HepG2 (cell line): Measurements from ENCODE around the gene TRAPPC10. TPM values are rescaled to one million over a fixed set of nuclear protein-coding genes. Genes with fewer than 3 reads are reported as not detected.

Experiments
- AGO2 ChIP-seq: fragments of 200-400 bp; formaldehyde crosslinking; optimal IDR thresholded peaks from 2 replicates; pipeline ENCODE3; 2017; ENCODE audit warnings: mild to moderate bottlenecking, low read depth, low read length, moderate library complexity
- ARNT ChIP-seq: fragments of 450-650 bp; IDR thresholded peaks from 2 replicates; pipeline ENCODE4 v1.6.1; 2017
- ATF4 ChIP-seq, 2 experiments: fragments of 450-650 bp in 1 of 2; sonication (generic) in 1 of 2; formaldehyde crosslinking; IDR thresholded peaks; 2 replicates each; pipeline versions ENCODE4 v1.5.0 to v1.8.0; 2020 to 2022; ENCODE audit warnings: mild to moderate bottlenecking in 1 of 2, missing genetic modification reagents in 1 of 2
- HNF4A ChIP-seq: sonication (generic); formaldehyde crosslinking; IDR thresholded peaks from 2 replicates; pipeline ENCODE4 v1.4.0; 2020; ENCODE audit warnings: missing genetic modification reagents
- JARID2 ChIP-seq: sonication (generic); formaldehyde crosslinking; IDR thresholded peaks from 2 replicates; pipeline ENCODE4 v1.8.1; 2023; ENCODE audit warnings: missing genetic modification reagents, inconsistent platforms; ENCODE audit not compliant: insufficient replicate concordance
- KDM3A ChIP-seq: IDR thresholded peaks from 2 replicates; pipeline ENCODE4 v1.6.1; 2018; ENCODE audit warnings: low read depth, missing compliant biosample characterization
- PATZ1 ChIP-seq: sonication (generic); formaldehyde crosslinking; IDR thresholded peaks from 2 replicates; pipeline ENCODE4 v1.4.0; 2020; ENCODE audit warnings: missing genetic modification reagents
- POLR2A ChIP-seq, 2 experiments: IDR thresholded peaks; 2 replicates each; pipeline ENCODE4 v1.6.1; 2011; ENCODE audit warnings: low read depth in 2 of 2, low read length in 2 of 2, mild to moderate bottlenecking in 1 of 2, moderate library complexity in 1 of 2; ENCODE audit not compliant: insufficient read depth in 1 of 2
- RBFOX2 ChIP-seq: fragments of 200-400 bp; formaldehyde crosslinking; IDR thresholded peaks from 2 replicates; pipeline ENCODE4 v1.6.1; 2017; ENCODE audit warnings: low read depth, mild to moderate bottlenecking, low read length
- SALL1 ChIP-seq: sonication (generic); formaldehyde crosslinking; IDR thresholded peaks from 2 replicates; pipeline ENCODE4 v1.8.0; 2022; ENCODE audit warnings: mild to moderate bottlenecking, missing genetic modification reagents
- THAP11 ChIP-seq: IDR thresholded peaks from 2 replicates; pipeline ENCODE4 v1.6.1; 2016; ENCODE audit warnings: missing biosample characterization, missing genetic modification reagents
- ZFY ChIP-seq: sonication (generic); formaldehyde crosslinking; IDR thresholded peaks from 2 replicates; pipeline ENCODE4 v1.4.0; 2020; ENCODE audit warnings: missing genetic modification reagents
- ZNF10 ChIP-seq: sonication (generic); formaldehyde crosslinking; IDR thresholded peaks from 2 replicates; pipeline ENCODE4 v1.4.0; 2020; ENCODE audit warnings: mild to moderate bottlenecking, low read depth, missing genetic modification reagents, borderline replicate concordance
- ZNF343 ChIP-seq: sonication (generic); formaldehyde crosslinking; IDR thresholded peaks from 2 replicates; pipeline ENCODE4 v1.4.0; 2020; ENCODE audit warnings: mild to moderate bottlenecking, missing genetic modification reagents
- ZNF430 ChIP-seq: sonication (generic); formaldehyde crosslinking; IDR thresholded peaks from 2 replicates; pipeline ENCODE4 v1.9.0; 2021; ENCODE audit warnings: mild to moderate bottlenecking, missing genetic modification reagents
- ZNF441 ChIP-seq: sonication (generic); formaldehyde crosslinking; IDR thresholded peaks from 2 replicates; pipeline ENCODE4 v1.7.0; 2021; ENCODE audit warnings: missing genetic modification reagents, borderline replicate concordance
- ZNF556 ChIP-seq: sonication (generic); formaldehyde crosslinking; IDR thresholded peaks from 2 replicates; pipeline ENCODE4 v1.4.0; 2020; ENCODE audit warnings: mild to moderate bottlenecking, missing genetic modification reagents, borderline replicate concordance
- ZNF558 ChIP-seq: sonication (generic); formaldehyde crosslinking; IDR thresholded peaks from 2 replicates; pipeline ENCODE4 v1.9.0; 2022; ENCODE audit warnings: mild to moderate bottlenecking, missing genetic modification reagents, borderline replicate concordance
- ZNF749 ChIP-seq: sonication (generic); formaldehyde crosslinking; IDR thresholded peaks from 2 replicates; pipeline ENCODE4 v1.8.0; 2022; ENCODE audit warnings: mild to moderate bottlenecking, missing genetic modification reagents, moderate library complexity, borderline replicate concordance
- ZNF777 ChIP-seq: sonication (generic); formaldehyde crosslinking; IDR thresholded peaks from 2 replicates; pipeline ENCODE4 v1.4.0; 2020; ENCODE audit warnings: missing genetic modification reagents
- polyA plus RNA-seq, 8 experiments: library from polyadenylated mRNA; depleted of rRNA in 3 of 8; stranded (reverse) in 7 of 8; unstranded in 1 of 8; fragments of >200 nt; fragmentation: Illumina TruSeq in 4 of 8; extraction: Trizol in 4 of 8; gene quantifications; 2 replicates each; pipeline versions ENCODE4 v1.2.1 to v1.2.3, GENCODE V29; 2011 to 2016; ENCODE audit warnings: low read depth in 4 of 8, missing spikeins in 1 of 8, mixed read lengths in 1 of 8; ENCODE audit not compliant: insufficient read depth in 1 of 8
- total RNA-seq, 5 experiments: library from RNA; depleted of rRNA; stranded (reverse); fragments of >200 nt; fragmentation: Illumina TruSeq; extraction: Trizol; gene quantifications; 2 replicates each; pipeline ENCODE4 v1.2.3, GENCODE V29; 2016; ENCODE audit warnings: low read depth in 1 of 5
- TF ChIP-seq, protein P1 (sequence below): sonication (generic); formaldehyde crosslinking; IDR thresholded peaks from 2 replicates; pipeline ENCODE4 v1.4.0; 2020; ENCODE audit warnings: missing genetic modification reagents
- TF ChIP-seq, protein P2 (sequence below): sonication (generic); formaldehyde crosslinking; IDR thresholded peaks from 2 replicates; pipeline ENCODE4 v1.4.0; 2020; ENCODE audit warnings: missing genetic modification reagents

TRAPPC10 gene
- total and polyA plus RNA-seq, 2 of the 13 experiments (the other 11 are each of a cell fraction or from before 2014, with no cell fraction given) = 10.6 to 16.5 TPM

DNA sequence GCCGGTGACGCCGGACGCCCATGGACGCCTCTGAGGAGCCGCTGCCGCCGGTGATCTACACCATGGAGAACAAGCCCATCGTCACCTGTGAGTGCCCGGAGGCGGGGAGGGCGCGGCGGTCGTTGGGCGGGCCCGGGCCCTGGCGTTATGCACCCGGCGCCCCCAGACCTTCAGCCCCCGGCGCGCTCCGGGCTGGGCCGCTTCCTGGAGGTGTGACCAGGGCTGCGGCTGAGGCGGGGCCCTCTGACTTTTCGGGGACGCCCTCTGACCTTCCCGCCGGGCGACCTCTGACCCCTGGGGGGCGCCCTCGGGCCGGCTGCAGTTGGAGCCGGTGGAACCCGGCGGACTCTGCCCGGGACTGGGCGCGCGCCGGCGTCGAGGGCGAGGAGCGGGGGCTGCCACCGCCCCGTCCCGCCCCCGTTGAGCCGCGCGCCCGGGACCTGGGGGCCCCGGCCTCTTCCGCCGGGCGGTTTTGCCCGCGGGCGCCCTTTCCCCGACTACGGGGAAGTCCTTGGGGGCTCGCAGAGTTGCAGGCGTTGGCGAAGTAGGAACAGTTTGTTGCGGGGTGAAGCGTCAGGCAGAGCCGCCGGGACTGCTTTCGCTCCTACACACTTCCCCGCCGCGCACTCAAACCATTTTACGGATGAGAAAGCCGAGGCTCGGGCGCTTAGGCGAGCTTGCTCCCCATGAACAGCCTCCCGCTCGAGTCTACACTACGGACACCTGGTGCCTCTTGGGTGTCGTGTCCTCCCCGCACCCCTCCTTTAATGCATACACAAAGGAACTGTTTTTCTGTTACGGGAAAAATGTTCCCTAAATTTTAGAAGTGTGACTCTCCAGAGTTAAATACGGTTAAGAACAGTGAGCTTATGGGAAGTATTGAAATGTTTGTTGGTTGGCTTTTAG lies 618 bp downstream of the TRAPPC10 start (continued):
- TF ChIP-seq ZNF430 (CRISPR knock-in tag) = no peak
- TF ChIP-seq SALL1 (CRISPR knock-in tag) = 0 out of 2 replicates have a peak, but pooled peaks have one; percentile 15
- no peak; the same call in 1 of the 2 replicates for TF ChIP-seq ZNF558 (CRISPR knock-in tag)
- TF ChIP-seq RBFOX2 = peak; percentile 71
- TF ChIP-seq ZNF777 (CRISPR knock-in tag) = peak; percentile 65
- 0 out of 2 replicates have a peak, but pooled peaks have one; percentile 49 for TF ChIP-seq ZNF343 (CRISPR knock-in tag)
- TF ChIP-seq, protein P1, sequence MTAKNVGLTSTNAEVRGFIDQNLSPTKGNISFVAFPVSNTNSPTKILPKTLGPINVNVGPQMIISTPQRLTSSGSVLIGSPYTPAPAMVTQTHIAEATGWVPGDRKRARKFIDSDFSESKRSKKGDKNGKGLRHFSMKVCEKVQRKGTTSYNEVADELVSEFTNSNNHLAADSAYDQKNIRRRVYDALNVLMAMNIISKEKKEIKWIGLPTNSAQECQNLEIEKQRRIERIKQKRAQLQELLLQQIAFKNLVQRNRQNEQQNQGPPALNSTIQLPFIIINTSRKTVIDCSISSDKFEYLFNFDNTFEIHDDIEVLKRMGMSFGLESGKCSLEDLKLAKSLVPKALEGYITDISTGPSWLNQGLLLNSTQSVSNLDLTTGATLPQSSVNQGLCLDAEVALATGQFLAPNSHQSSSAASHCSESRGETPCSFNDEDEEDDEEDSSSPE (CRISPR knock-in tag) = peak; percentile 59; the same call in 1 of the 2 replicates
- no peak; the same call in 1 of the 2 replicates for TF ChIP-seq ZNF556 (CRISPR knock-in tag)
- TF ChIP-seq ZNF441 (CRISPR knock-in tag) = 0 out of 2 replicates have a peak, but pooled peaks have one; percentile 38
- TF ChIP-seq PATZ1 (CRISPR knock-in tag) = peak; percentile 43
- TF ChIP-seq THAP11 (CRISPR knock-in tag) = 0 out of 2 replicates have a peak, but pooled peaks have one; percentile 2
- no peak for TF ChIP-seq ARNT
- TF ChIP-seq ZFY = peak; percentile 30
- TF ChIP-seq ZNF10 (CRISPR knock-in tag) = no peak
- TF ChIP-seq ZNF749 (CRISPR knock-in tag) = no peak
- TF ChIP-seq AGO2 = peak; percentile 56
- TF ChIP-seq, protein P2, sequence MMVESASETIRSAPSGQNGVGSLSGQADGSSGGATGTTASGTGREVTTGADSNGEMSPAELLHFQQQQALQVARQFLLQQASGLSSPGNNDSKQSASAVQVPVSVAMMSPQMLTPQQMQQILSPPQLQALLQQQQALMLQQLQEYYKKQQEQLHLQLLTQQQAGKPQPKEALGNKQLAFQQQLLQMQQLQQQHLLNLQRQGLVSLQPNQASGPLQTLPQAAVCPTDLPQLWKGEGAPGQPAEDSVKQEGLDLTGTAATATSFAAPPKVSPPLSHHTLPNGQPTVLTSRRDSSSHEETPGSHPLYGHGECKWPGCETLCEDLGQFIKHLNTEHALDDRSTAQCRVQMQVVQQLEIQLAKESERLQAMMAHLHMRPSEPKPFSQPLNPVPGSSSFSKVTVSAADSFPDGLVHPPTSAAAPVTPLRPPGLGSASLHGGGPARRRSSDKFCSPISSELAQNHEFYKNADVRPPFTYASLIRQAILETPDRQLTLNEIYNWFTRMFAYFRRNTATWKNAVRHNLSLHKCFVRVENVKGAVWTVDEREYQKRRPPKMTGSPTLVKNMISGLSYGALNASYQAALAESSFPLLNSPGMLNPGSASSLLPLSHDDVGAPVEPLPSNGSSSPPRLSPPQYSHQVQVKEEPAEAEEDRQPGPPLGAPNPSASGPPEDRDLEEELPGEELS (CRISPR knock-in tag) = no peak
- peak; percentile 41; the same call in 1 of the 2 replicates for TF ChIP-seq KDM3A (CRISPR knock-in tag)
- TF ChIP-seq HNF4A (CRISPR knock-in tag) = peak; percentile 72
- TF ChIP-seq POLR2A (IDR thresholded peaks at IDR 0.05; ENCODE audit: insufficient read depth in 1 of 2, low read depth in 2 of 2, low read length in 2 of 2) = no peak
- TF ChIP-seq JARID2 = no peak
- TF ChIP-seq ATF4 (CRISPR knock-in tag; IDR thresholded peaks at IDR 0.05) = no peak
